SK-N-SH (cell line): Measurements from ENCODE around the gene SC5D. TPM values are rescaled to one million over a fixed set of nuclear protein-coding genes. Genes with fewer than 3 reads are reported as not detected.
A peak's percentile ranks its signal among the peaks of the same experiment; 100 is the strongest.

Experiments used
- CTCF ChIA-PET: fragments of 300-600, 350-600 bp; formaldehyde crosslinking; extraction: SDS; loops from one replicate; lab custom pipeline; 2021; lab: Yijun Ruan, JAX
- POLR2A ChIA-PET: fragments of 350-600 bp; sonication (Branson Sonifier 250); formaldehyde crosslinking; extraction: SDS; loops from one replicate; lab custom pipeline; 2020; ENCODE audit warnings: antibody characterized with exemption, inconsistent platforms; lab: Yijun Ruan, JAX
- DNase-seq: peaks from one replicate; pipeline ENCODE4 v3.0.0; 2012
- H2AFZ ChIP-seq: fragments of 200-600 bp; sonication (generic); 2 replicates; pipeline ENCODE4 v1.8.1; 2016; ENCODE audit warnings: antibody characterized with exemption, mild to moderate bottlenecking, low read depth
- H3F3A ChIP-seq: fragments of 200-600 bp; sonication (generic); replicated peaks from 2 replicates; pipeline ENCODE3; 2016; ENCODE audit warnings: antibody characterized with exemption, mild to moderate bottlenecking; ENCODE audit not compliant: insufficient read depth
- H3K27ac ChIP-seq, 2 experiments: fragments of 200-500 bp in 1 of 2; fragments of 200-600 bp in 1 of 2; sonication (Bioruptor generic) in 1 of 2; sonication (generic), shearing (Covaris generic) in 1 of 2; 2 replicates each; pipeline versions ENCODE4 v1.5.1 to v1.6.1; 2014 to 2016; ENCODE audit warnings: low read depth in 2 of 2, inconsistent platforms in 1 of 2, low read length in 1 of 2, mild to moderate bottlenecking in 1 of 2, mixed read lengths in 1 of 2
- H3K27me3 ChIP-seq: fragments of 200-600 bp; sonication (generic), shearing (Covaris generic); 2 replicates; pipeline ENCODE4 v1.6.1; 2016; ENCODE audit warnings: mixed run types; ENCODE audit not compliant: insufficient read depth
- H3K36me3 ChIP-seq, 2 experiments: fragments of 200-500 bp in 1 of 2; fragments of 200-600 bp in 1 of 2; sonication (Bioruptor generic) in 1 of 2; sonication (generic) in 1 of 2; replicated peaks in 1 of 2; 2 replicates each; pipeline versions ENCODE3 to v1.5.1; 2014 to 2016; ENCODE audit warnings: low read length in 1 of 2, mild to moderate bottlenecking in 1 of 2; ENCODE audit not compliant: insufficient read depth in 2 of 2, control insufficient read depth in 1 of 2
- H3K4me1 ChIP-seq, 2 experiments: fragments of 200-500 bp in 1 of 2; fragments of 200-600 bp in 1 of 2; sonication (Bioruptor generic) in 1 of 2; sonication (generic), shearing (Covaris generic) in 1 of 2; 2 replicates each; pipeline versions ENCODE4 v1.5.1 to v1.6.1; 2014 to 2016; ENCODE audit warnings: low read depth in 1 of 2, low read length in 1 of 2, mixed run types in 1 of 2; ENCODE audit not compliant: insufficient read depth in 2 of 2, control insufficient read depth in 1 of 2
- H3K4me2 ChIP-seq: fragments of 200-600 bp; sonication (generic), shearing (Covaris generic); 2 replicates; pipeline ENCODE4 v1.6.1; 2017; ENCODE audit warnings: mixed run types
- H3K4me3 ChIP-seq, 2 experiments: fragments of 200-500 bp in 1 of 2; fragments of 200-600 bp in 1 of 2; sonication (Bioruptor generic) in 1 of 2; sonication (generic), shearing (Covaris generic) in 1 of 2; 2 replicates each; pipeline versions ENCODE4 v1.5.1 to v1.8.1; 2014 to 2016; ENCODE audit warnings: low read depth in 2 of 2, inconsistent platforms in 1 of 2, low read length in 1 of 2, mild to moderate bottlenecking in 1 of 2, mixed read lengths in 1 of 2, moderate library complexity in 1 of 2
- H3K79me2 ChIP-seq: fragments of 200-600 bp; sonication (generic); 2 replicates; pipeline ENCODE4 v1.8.1; 2017; ENCODE audit warnings: mild to moderate bottlenecking; ENCODE audit not compliant: insufficient read depth
- H3K9ac ChIP-seq: fragments of 200-600 bp; sonication (generic); 2 replicates; pipeline ENCODE4 v1.6.1; 2017; ENCODE audit warnings: mixed run types
- H3K9me2 ChIP-seq: fragments of 200-600 bp; sonication (generic); 2 replicates; pipeline ENCODE4 v1.6.1; 2017; ENCODE audit warnings: mixed run types
- H3K9me3 ChIP-seq: fragments of 200-600 bp; sonication (generic); 2 replicates; pipeline ENCODE4 v1.6.1; 2017; ENCODE audit warnings: mixed run types, mild to moderate bottlenecking, moderate library complexity
- H4K20me1 ChIP-seq: fragments of 200-600 bp; sonication (generic); 2 replicates; pipeline ENCODE4 v1.6.1; 2017; ENCODE audit warnings: mild to moderate bottlenecking, mixed run types; ENCODE audit not compliant: insufficient read depth
- FOXJ3 ChIP-seq: sonication (generic); formaldehyde crosslinking; IDR thresholded peaks from 2 replicates; pipeline ENCODE4 v1.5.1; 2020; ENCODE audit warnings: mild to moderate bottlenecking, missing genetic modification reagents
- GATA2 ChIP-seq: sonication (generic); formaldehyde crosslinking; IDR thresholded peaks from 2 replicates; pipeline ENCODE4 v1.5.0; 2020; ENCODE audit warnings: mild to moderate bottlenecking, missing genetic modification reagents
- MXI1 ChIP-seq: IDR thresholded peaks from 2 replicates; pipeline ENCODE4 v1.6.1; 2012; ENCODE audit warnings: mild to moderate bottlenecking, low read depth, low read length, improper control_type of control experiment
- PBX3 ChIP-seq: IDR thresholded peaks from 2 replicates; pipeline ENCODE4; 2012
- RXRA ChIP-seq: IDR thresholded peaks from 2 replicates; pipeline ENCODE4 v1.4.0; 2012; ENCODE audit warnings: low read depth, mild to moderate bottlenecking, borderline replicate concordance
- SMC3 ChIP-seq: IDR thresholded peaks from 2 replicates; pipeline ENCODE4 v1.6.1; 2012; ENCODE audit warnings: low read depth, low read length, improper control_type of control experiment
- TCF12 ChIP-seq: IDR thresholded peaks from 2 replicates; pipeline ENCODE4 v1.4.0; 2012
- WGBS: methylation state at CpG from one replicate; pipeline ENCODE4 v1.1.6; 2017; ENCODE audit warnings: low lambda C conversion rate; 5-methylcytosine and 5-hydroxymethylcytosine counted together
- polyA plus RNA-seq, 3 experiments: library from polyadenylated mRNA; depleted of rRNA; stranded (reverse); fragments of >200 nt; gene quantifications; 2 replicates each; pipeline ENCODE4 v1.2.3, GENCODE V29; 2012
- TF ChIP-seq, protein P1 (sequence below): fragments of 200-600 bp; sonication (generic); IDR thresholded peaks from 2 replicates; pipeline ENCODE4 v1.6.1; 2017; ENCODE audit warnings: antibody characterized with exemption, mild to moderate bottlenecking, moderate library complexity
- TF ChIP-seq, protein P2 (sequence below): IDR thresholded peaks from 2 replicates; pipeline ENCODE4 v1.4.0; 2012; ENCODE audit warnings: low read depth, borderline replicate concordance
- TF ChIP-seq, protein P3 (sequence below): fragments of 150-350 bp; IDR thresholded peaks from 2 replicates; pipeline ENCODE4 v1.6.1; 2017; ENCODE audit warnings: antibody characterized with exemption, low read length, low read depth, borderline replicate concordance

Gene SC5D
- polyA plus RNA-seq, 1 of the 3 experiments (the other 2 are of a cell fraction), result 8.9 TPM

DNA sequence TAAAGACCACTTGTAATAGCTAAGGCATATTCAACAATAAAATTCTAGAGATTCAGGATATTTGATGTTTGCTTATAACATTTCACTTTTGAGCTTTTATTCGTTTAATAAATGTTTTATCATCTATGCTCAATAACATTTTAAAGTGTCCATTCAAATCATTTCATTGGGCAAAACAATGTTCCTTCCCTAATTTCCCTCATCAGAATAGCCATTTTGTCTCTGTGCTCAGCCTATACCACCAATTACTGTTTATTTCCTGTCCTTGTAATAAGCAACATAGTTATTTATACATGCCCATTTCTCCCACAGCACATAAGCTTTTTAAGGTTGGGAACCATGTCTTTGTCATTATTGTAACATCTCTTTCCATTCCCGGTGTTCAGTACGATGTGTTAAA is 1.3 kb upstream of the SC5D start (continued):
- TF ChIP-seq PBX3 (no peak), TCF12 (no peak)

DNA sequence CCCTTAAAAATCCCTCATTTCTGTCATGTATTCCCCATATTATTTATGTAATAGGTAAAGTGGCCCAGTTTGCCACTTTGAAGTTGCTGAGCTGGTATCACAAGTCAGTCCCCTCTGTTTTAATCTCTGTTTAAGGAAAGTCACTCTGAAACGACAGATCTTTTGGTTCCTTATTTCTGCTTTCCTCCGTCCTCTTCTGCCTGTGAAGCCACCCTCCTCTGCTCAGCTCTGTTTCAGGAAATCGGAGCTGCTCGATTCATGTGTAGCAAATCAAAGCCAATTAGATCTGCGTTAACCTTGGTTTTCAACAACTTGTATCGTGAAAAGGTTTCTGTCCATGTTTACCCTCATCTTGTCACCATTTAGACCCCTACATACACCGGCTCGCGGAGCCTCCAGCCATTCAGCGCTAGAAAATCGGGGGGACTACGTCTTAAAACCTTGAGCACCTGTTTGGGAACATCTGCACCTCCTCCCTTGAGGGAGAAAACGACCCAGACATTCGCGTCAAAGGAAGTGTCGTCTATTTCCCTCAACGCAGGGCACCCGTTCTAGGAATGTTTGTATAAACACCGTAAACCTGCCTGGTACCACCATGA is 576 bp upstream of the SC5D start:
- H2AFZ ChIP-seq, result peak overlapping the region; percentile 99
- H3K4me1 ChIP-seq, result peaks cover 0 to 4% of the 10 kb centered on the region in 2 experiments; a peak in 2 of 4 replicates
- H3K27ac ChIP-seq, result peak overlapping the region in 1 of 2 experiments; percentile 87; a peak in 2 of 4 replicates
- DNase-seq, result peak; percentile 3
- 8% methylated on average over 19 of the region's 19 CpGs for WGBS
- ChIA-PET POLR2A (interaction anchor here (0.6 to 1.2 kb wide), 4 partner anchors 9 to 693 kb away, joined by 3 to 4 read pairs (median 4); no protein-coding TSS in a partner anchor), CTCF (interaction anchor here (0.6 to 0.9 kb wide), 4 partner anchors 11 to 178 kb away, joined by 3 read pairs; no protein-coding TSS in a partner anchor)
- H3K4me3 ChIP-seq, result peak overlapping the region; percentile 87 to 92
- H3K4me2 ChIP-seq, result peak overlapping the region; percentile 86
- no peaks in the 10 kb centered on the region for H3K36me3 ChIP-seq
- H4K20me1 ChIP-seq, result no peaks in the 10 kb centered on the region; the same call in 1 of the 2 replicates
- no peaks in the 10 kb centered on the region for H3F3A ChIP-seq
- H3K9me3 ChIP-seq, result no peaks in the 10 kb centered on the region
- peak overlapping the region; percentile 35 for H3K9ac ChIP-seq
- H3K9me2 ChIP-seq, result no peaks in the 10 kb centered on the region
- peaks cover 35% of the 10 kb centered on the region; the same call in 1 of the 2 replicates for H3K79me2 ChIP-seq
- H3K27me3 ChIP-seq, result no peaks in the 10 kb centered on the region
- TF ChIP-seq TCF12, result no peak
- 0 out of 2 replicates have a peak, but pooled peaks have one; percentile 50 for TF ChIP-seq FOXJ3 (CRISPR knock-in tag)

GRCh38 chr11:121293288-121293594 is 670 bp downstream of the SC5D start:
- POLR2A ChIA-PET, result no interaction called here
- WGBS, result 7% methylated on average over 5 of the region's 5 CpGs
- Histone ChIP-seq H3K4me3 (peak overlapping the region; percentile 87 to 92), H3K36me3 (no peaks in the 10 kb centered on the region), H3K9me2 (no peaks in the 10 kb centered on the region), H3K27me3 (no peaks in the 10 kb centered on the region), H3K4me1 (peaks cover 0 to 4% of the 10 kb centered on the region in 2 experiments; a peak in 2 of 4 replicates), H3K9me3 (no peaks in the 10 kb centered on the region), H3K4me2 (peak overlapping the region; percentile 86), H4K20me1 (no peaks in the 10 kb centered on the region; the same call in 1 of the 2 replicates), H3K27ac (peak overlapping the region; percentile 58 to 85), H2AFZ (peak overlapping the region; percentile 99), H3F3A (no peaks in the 10 kb centered on the region), H3K9ac (peak overlapping the region; percentile 74), H3K79me2 (peaks cover 40% of the 10 kb centered on the region; the same call in 1 of the 2 replicates)
- CTCF ChIA-PET, result interaction anchor here (1.2 kb wide), 1 partner anchor 22 kb away, joined by 3 read pairs; no protein-coding TSS in a partner anchor
- TF ChIP-seq SMC3, result no peak
- TF ChIP-seq, protein P1, sequence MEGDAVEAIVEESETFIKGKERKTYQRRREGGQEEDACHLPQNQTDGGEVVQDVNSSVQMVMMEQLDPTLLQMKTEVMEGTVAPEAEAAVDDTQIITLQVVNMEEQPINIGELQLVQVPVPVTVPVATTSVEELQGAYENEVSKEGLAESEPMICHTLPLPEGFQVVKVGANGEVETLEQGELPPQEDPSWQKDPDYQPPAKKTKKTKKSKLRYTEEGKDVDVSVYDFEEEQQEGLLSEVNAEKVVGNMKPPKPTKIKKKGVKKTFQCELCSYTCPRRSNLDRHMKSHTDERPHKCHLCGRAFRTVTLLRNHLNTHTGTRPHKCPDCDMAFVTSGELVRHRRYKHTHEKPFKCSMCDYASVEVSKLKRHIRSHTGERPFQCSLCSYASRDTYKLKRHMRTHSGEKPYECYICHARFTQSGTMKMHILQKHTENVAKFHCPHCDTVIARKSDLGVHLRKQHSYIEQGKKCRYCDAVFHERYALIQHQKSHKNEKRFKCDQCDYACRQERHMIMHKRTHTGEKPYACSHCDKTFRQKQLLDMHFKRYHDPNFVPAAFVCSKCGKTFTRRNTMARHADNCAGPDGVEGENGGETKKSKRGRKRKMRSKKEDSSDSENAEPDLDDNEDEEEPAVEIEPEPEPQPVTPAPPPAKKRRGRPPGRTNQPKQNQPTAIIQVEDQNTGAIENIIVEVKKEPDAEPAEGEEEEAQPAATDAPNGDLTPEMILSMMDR, result no peak
- TF ChIP-seq MXI1, result no peak
- TF ChIP-seq, protein P2, sequence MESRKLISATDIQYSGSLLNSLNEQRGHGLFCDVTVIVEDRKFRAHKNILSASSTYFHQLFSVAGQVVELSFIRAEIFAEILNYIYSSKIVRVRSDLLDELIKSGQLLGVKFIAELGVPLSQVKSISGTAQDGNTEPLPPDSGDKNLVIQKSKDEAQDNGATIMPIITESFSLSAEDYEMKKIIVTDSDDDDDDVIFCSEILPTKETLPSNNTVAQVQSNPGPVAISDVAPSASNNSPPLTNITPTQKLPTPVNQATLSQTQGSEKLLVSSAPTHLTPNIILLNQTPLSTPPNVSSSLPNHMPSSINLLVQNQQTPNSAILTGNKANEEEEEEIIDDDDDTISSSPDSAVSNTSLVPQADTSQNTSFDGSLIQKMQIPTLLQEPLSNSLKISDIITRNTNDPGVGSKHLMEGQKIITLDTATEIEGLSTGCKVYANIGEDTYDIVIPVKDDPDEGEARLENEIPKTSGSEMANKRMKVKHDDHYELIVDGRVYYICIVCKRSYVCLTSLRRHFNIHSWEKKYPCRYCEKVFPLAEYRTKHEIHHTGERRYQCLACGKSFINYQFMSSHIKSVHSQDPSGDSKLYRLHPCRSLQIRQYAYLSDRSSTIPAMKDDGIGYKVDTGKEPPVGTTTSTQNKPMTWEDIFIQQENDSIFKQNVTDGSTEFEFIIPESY, result no peak
- TF ChIP-seq, protein P3, sequence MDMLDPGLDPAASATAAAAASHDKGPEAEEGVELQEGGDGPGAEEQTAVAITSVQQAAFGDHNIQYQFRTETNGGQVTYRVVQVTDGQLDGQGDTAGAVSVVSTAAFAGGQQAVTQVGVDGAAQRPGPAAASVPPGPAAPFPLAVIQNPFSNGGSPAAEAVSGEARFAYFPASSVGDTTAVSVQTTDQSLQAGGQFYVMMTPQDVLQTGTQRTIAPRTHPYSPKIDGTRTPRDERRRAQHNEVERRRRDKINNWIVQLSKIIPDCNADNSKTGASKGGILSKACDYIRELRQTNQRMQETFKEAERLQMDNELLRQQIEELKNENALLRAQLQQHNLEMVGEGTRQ, result no peak
- no peak for TF ChIP-seq GATA2 (CRISPR knock-in tag)
- TF ChIP-seq RXRA, result no peak
- DNase-seq, result no peak
